H1 (cell line): Measurements from ENCODE around the gene ESRRB. TPM values are rescaled to one million over a fixed set of nuclear protein-coding genes. Genes with fewer than 3 reads are reported as not detected.

ENCODE experiments used
- BCL11A ChIP-seq, 2 experiments: IDR thresholded peaks; one replicate each; pipeline ENCODE4 v1.6.1; 2011; ENCODE audit warnings: low read depth in 2 of 2, low read length in 2 of 2, mild to moderate bottlenecking in 2 of 2
- CBX8 ChIP-seq: fragments of 300-800, 300-1000 bp; sonication (generic); IDR thresholded peaks from 2 replicates; pipeline ENCODE4 v1.7.1; 2016; ENCODE audit warnings: low read depth, low read length, borderline replicate concordance
- CHD2 ChIP-seq: IDR thresholded peaks from 2 replicates; pipeline ENCODE4 v1.6.1; 2012; ENCODE audit warnings: low read length, improper control_type of control experiment
- GABPA ChIP-seq: IDR thresholded peaks from 2 replicates; pipeline ENCODE4 v1.6.1; 2011; ENCODE audit warnings: mild to moderate bottlenecking, low read length, moderate library complexity, borderline replicate concordance; ENCODE audit not compliant: insufficient read depth
- JUND ChIP-seq: IDR thresholded peaks from 2 replicates; pipeline ENCODE4 v1.6.1; 2011; ENCODE audit warnings: mild to moderate bottlenecking, improper control_type of control experiment, low read length
- POU5F1 ChIP-seq: IDR thresholded peaks from 2 replicates; pipeline ENCODE4 v1.6.1; 2011; ENCODE audit warnings: low read depth, mild to moderate bottlenecking, low read length, moderate library complexity
- RBBP5 ChIP-seq: IDR thresholded peaks from 2 replicates; pipeline ENCODE4 v1.7.1; 2012; ENCODE audit warnings: low read depth, mild to moderate bottlenecking, inconsistent platforms, low read length, moderate library complexity, borderline replicate concordance
- SRF ChIP-seq: IDR thresholded peaks from 2 replicates; pipeline ENCODE4 v1.6.1; 2011; ENCODE audit warnings: mild to moderate bottlenecking, low read depth, low read length, moderate library complexity
- TAF1 ChIP-seq: IDR thresholded peaks from 2 replicates; pipeline ENCODE4 v1.6.1; 2011; ENCODE audit warnings: mild to moderate bottlenecking, low read depth, low read length
- TBP ChIP-seq: IDR thresholded peaks from 2 replicates; pipeline ENCODE4 v1.6.1; 2011; ENCODE audit warnings: low read depth, low read length, improper control_type of control experiment
- TEAD4 ChIP-seq: IDR thresholded peaks from 2 replicates; pipeline ENCODE4 v1.6.1; 2012; ENCODE audit warnings: low read depth, low read length, inconsistent platforms, mixed read lengths
- YY1 ChIP-seq: IDR thresholded peaks from 2 replicates; pipeline ENCODE4 v1.6.1; 2011; ENCODE audit warnings: low read depth, mild to moderate bottlenecking, low read length
- polyA plus RNA-seq, 7 experiments: library from polyadenylated mRNA; depleted of rRNA in 3 of 7; stranded (reverse) in 5 of 7; unstranded in 2 of 7; fragments of >200 nt in 5 of 7; fragments of 200-250 nt in 2 of 7; gene quantifications; 1 replicate in 5 of 7; 2 replicates in 1 of 7; 4 replicates in 1 of 7; pipeline versions ENCODE4 v1.2.1 to v1.2.3, GENCODE V29; 2011 to 2013; ENCODE audit warnings: missing spikeins in 2 of 7, mixed read lengths in 2 of 7
- total RNA-seq: library from RNA; stranded (reverse); fragmentation: NEBNext Ultra II Directional; extraction: Animal tissue kit (Norgen Biotek cat#: 25700); gene quantifications from 2 replicates; pipeline ENCODE4 v1.2.1, GENCODE V29; 2021
- TF ChIP-seq, protein P1 (sequence below): IDR thresholded peaks from 2 replicates; pipeline ENCODE4 v1.6.1; 2012; ENCODE audit warnings: inconsistent platforms

Gene ESRRB
- total and polyA plus RNA-seq, 2 of the 8 experiments (the other 6 are each of a cell fraction or from before 2014, with no cell fraction given): 0.29 to 0.45 TPM

GRCh38 chr14:76546426-76547221 is 170.7 kb downstream of the ESRRB start (continued):
- TF ChIP-seq CBX8 (no peak), TAF1 (0 out of 2 replicates have a peak, but pooled peaks have one; percentile 17), TEAD4 (no peak), GABPA (no peak), SRF (no peak), TBP (no peak), JUND (no peak), CHD2 (no peak), POU5F1 (no peak), RBBP5 (no peak), BCL11A (IDR thresholded peaks at IDR 0.05; ENCODE audit: low read depth in 2 of 2, low read length in 2 of 2) (no peak), YY1 (0 out of 2 replicates have a peak, but pooled peaks have one; percentile 66)
- TF ChIP-seq, protein P1, sequence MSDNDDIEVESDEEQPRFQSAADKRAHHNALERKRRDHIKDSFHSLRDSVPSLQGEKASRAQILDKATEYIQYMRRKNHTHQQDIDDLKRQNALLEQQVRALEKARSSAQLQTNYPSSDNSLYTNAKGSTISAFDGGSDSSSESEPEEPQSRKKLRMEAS: 0 out of 2 replicates have a peak, but pooled peaks have one; percentile 30
